Trophoblast cell (in vitro differentiated cells and primary cell): ENCODE measurements around the gene PURB.

ENCODE experiments used
- DNase-seq, 2 donors: peaks; one replicate each; pipeline ENCODE4 v3.0.0-alpha.2; 2016
- H2AFZ ChIP-seq: 2 replicates; pipeline ENCODE4 v1.6.1; 2013; ENCODE audit warnings: low read length, moderate library complexity, mild to moderate bottlenecking; ENCODE audit not compliant: insufficient read depth, poor library complexity
- H2AK5ac ChIP-seq: 2 replicates; pipeline ENCODE4 v1.6.1; 2013; ENCODE audit warnings: mild to moderate bottlenecking, low read length
- H2BK120ac ChIP-seq: 2 replicates; pipeline ENCODE4 v1.6.1; 2013; ENCODE audit warnings: low read length, mild to moderate bottlenecking, moderate library complexity; ENCODE audit not compliant: insufficient read depth, poor library complexity
- H2BK12ac ChIP-seq: 2 replicates; pipeline ENCODE4 v1.6.1; 2013; ENCODE audit warnings: mild to moderate bottlenecking, low read length, moderate library complexity
- H2BK5ac ChIP-seq: 2 replicates; pipeline ENCODE4 v1.6.1; 2013; ENCODE audit warnings: low read length, low read depth, moderate library complexity, mild to moderate bottlenecking; ENCODE audit not compliant: poor library complexity
- H3K14ac ChIP-seq: 2 replicates; pipeline ENCODE4 v1.6.1; 2013; ENCODE audit warnings: mild to moderate bottlenecking, low read length
- H3K18ac ChIP-seq: 2 replicates; pipeline ENCODE4 v1.6.1; 2013; ENCODE audit warnings: mild to moderate bottlenecking, low read length
- H3K23ac ChIP-seq: 2 replicates; pipeline ENCODE4 v1.6.1; 2013; ENCODE audit warnings: low read length
- H3K27ac ChIP-seq: 2 replicates; pipeline ENCODE4 v1.5.1; 2013; ENCODE audit warnings: low read depth, mild to moderate bottlenecking, inconsistent platforms, low read length, moderate library complexity
- H3K27me3 ChIP-seq: 2 replicates; pipeline ENCODE4 v1.6.1; 2013; ENCODE audit warnings: inconsistent platforms, mild to moderate bottlenecking, low read length, moderate library complexity; ENCODE audit not compliant: insufficient read depth
- H3K36me3 ChIP-seq, 2 experiments: 1 replicate in 1 of 2; 2 replicates in 1 of 2; pipeline ENCODE4 v1.6.1; 2013; ENCODE audit warnings: low read length in 2 of 2, mild to moderate bottlenecking in 2 of 2, moderate library complexity in 1 of 2; ENCODE audit not compliant: insufficient read depth in 2 of 2, control insufficient read depth in 1 of 2
- H3K4ac ChIP-seq: 2 replicates; pipeline ENCODE4 v1.6.1; 2013; ENCODE audit warnings: low read depth, mild to moderate bottlenecking, low read length, moderate library complexity
- H3K4me1 ChIP-seq, 2 experiments: 1 replicate in 1 of 2; 2 replicates in 1 of 2; pipeline ENCODE4 v1.6.1; 2013; ENCODE audit warnings: low read length in 2 of 2, mild to moderate bottlenecking in 2 of 2, moderate library complexity in 1 of 2; ENCODE audit not compliant: insufficient read depth in 2 of 2, control insufficient read depth in 1 of 2
- H3K4me2 ChIP-seq: 2 replicates; pipeline ENCODE4 v1.6.1; 2013; ENCODE audit warnings: inconsistent platforms, mild to moderate bottlenecking, low read length, moderate library complexity
- H3K4me3 ChIP-seq: 2 replicates; pipeline ENCODE4 v1.5.1; 2013; ENCODE audit warnings: mild to moderate bottlenecking, low read depth, low read length, inconsistent platforms
- H3K79me1 ChIP-seq: one replicate; pipeline ENCODE4 v1.6.1; 2013; ENCODE audit warnings: low read length
- H3K79me2 ChIP-seq: 2 replicates; pipeline ENCODE4 v1.6.1; 2013; ENCODE audit warnings: low read length, mild to moderate bottlenecking; ENCODE audit not compliant: control insufficient read depth, insufficient read depth, poor library complexity
- H3K9ac ChIP-seq: 2 replicates; pipeline ENCODE4 v1.6.1; 2013; ENCODE audit warnings: mild to moderate bottlenecking, low read length
- H3K9me3 ChIP-seq: 2 replicates; pipeline ENCODE4 v1.6.1; 2013; ENCODE audit warnings: low read depth, mild to moderate bottlenecking, control low read depth, inconsistent platforms, low read length; ENCODE audit not compliant: insufficient read depth
- H4K12ac ChIP-seq: 2 replicates; pipeline ENCODE4 v1.6.1; 2013; ENCODE audit warnings: low read depth, mild to moderate bottlenecking, low read length, moderate library complexity
- H4K8ac ChIP-seq: 2 replicates; pipeline ENCODE4 v1.6.1; 2013; ENCODE audit warnings: low read depth, mild to moderate bottlenecking, low read length, moderate library complexity
- H4K91ac ChIP-seq: one replicate; pipeline ENCODE4 v1.6.1; 2013; ENCODE audit warnings: low read depth, mild to moderate bottlenecking, low read length, moderate library complexity
- WGBS: extraction: QIAGEN DNeasy Blood & Tissue Kit; methylation state at CpG from one replicate; pipeline ENCODE4 v1.1.7; 2013; ENCODE audit warnings: missing lambda C conversion rate; ENCODE audit not compliant: insufficient read length, insufficient coverage; ENCODE audit errors: extremely low coverage; 5-methylcytosine and 5-hydroxymethylcytosine counted together

The PURB gene

DNA sequence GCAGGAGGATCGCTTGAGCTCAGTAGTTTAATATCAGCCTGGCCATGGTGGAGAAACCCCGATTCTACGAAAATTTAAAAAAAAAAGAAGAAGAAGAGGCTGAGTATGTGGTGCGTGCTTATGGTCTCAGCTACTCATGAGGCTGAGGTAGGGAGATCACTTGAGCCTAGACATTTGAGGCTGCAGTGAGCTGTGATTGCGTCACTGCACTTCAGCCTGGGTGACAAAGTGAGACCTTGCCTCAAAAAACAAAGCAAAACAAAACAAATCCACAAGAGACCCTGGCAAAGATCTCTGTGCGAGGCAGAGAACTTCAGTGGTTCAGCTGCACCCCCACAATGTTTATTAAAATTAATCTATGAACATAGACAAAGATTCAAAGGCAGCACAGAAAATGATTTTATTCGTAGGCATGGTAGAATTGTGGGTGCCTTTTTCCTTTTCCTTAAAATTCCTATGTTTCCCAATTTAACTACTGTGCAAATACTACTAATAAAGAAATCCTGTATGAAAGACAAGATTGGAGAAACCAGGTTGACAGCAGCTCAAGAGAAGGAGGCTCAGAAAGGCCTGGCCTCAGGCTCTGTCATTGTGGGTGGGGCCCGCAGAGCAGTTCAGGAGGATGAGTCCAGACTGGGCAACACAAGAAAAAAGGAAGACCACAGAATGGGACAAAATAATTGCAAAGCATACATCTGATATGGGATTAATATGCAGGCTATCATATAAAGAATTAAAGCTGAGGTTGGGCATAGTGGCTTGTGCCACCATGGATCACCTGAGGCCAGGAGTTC is 24.5 kb upstream of the PURB start:
- H3K79me2 ChIP-seq: no peaks in the 10 kb centered on the region
- H2AK5ac ChIP-seq: no peak overlapping the region
- H2BK5ac ChIP-seq: no peak overlapping the region
- H4K12ac ChIP-seq: no peak overlapping the region
- H3K14ac ChIP-seq: no peak overlapping the region
- no peak overlapping the region for H3K27ac ChIP-seq
- H3K9ac ChIP-seq: no peak overlapping the region
- no peaks in the 10 kb centered on the region for H3K36me3 ChIP-seq
- no peak overlapping the region for H2AFZ ChIP-seq
- no peak overlapping the region for H3K4me3 ChIP-seq
- no peak overlapping the region for H3K18ac ChIP-seq
- H4K8ac ChIP-seq: no peak overlapping the region
- H2BK120ac ChIP-seq: no peak overlapping the region
- H3K27me3 ChIP-seq: no peaks in the 10 kb centered on the region
- no peak overlapping the region for H2BK12ac ChIP-seq
- no peak overlapping the region for H3K4me2 ChIP-seq
- H3K4me1 ChIP-seq: no peaks in the 10 kb centered on the region
- H3K4ac ChIP-seq: no peak overlapping the region
- H3K23ac ChIP-seq: no peak overlapping the region
- no peak overlapping the region for H4K91ac ChIP-seq
- no CpG with 5 or more reads among the region's 8 CpGs for WGBS
- H3K79me1 ChIP-seq: no peaks in the 10 kb centered on the region
- H3K9me3 ChIP-seq: no peaks in the 10 kb centered on the region
- DNase-seq: no peak

DNA sequence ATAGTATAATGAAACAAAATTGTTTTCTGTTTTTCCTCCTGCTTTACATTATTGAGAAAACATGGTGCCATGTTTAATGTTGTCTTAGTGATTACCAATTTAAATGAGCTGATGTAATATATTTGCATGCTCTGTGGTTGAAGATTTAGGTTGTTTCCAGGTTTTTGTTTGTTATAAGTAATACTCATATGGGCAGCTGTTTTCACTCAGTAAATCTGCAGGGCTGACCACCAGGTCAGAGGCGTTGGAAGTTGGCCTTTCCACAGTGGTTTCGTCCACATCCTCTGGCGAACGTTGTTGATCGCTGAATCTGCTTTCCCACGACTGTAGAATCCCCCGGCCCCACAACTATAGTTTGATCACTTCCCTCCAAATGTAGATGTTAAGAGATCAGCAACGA is 21.6 kb upstream of the PURB start:
- Histone ChIP-seq H2BK12ac (no peak overlapping the region), H4K8ac (no peak overlapping the region), H3K4me1 (no peaks in the 10 kb centered on the region), H4K91ac (no peak overlapping the region), H2AFZ (no peak overlapping the region), H3K9me3 (no peaks in the 10 kb centered on the region), H3K9ac (no peak overlapping the region), H3K4me3 (no peak overlapping the region), H2BK5ac (no peak overlapping the region), H3K79me1 (no peaks in the 10 kb centered on the region), H2AK5ac (no peak overlapping the region), H4K12ac (no peak overlapping the region), H3K79me2 (no peaks in the 10 kb centered on the region), H3K27me3 (no peaks in the 10 kb centered on the region), H3K14ac (no peak overlapping the region), H3K4ac (no peak overlapping the region), H2BK120ac (no peak overlapping the region), H3K27ac (no peak overlapping the region), H3K36me3 (no peaks in the 10 kb centered on the region), H3K23ac (no peak overlapping the region), H3K4me2 (no peak overlapping the region), H3K18ac (no peak overlapping the region)
- DNase-seq: no peak
- no CpG with 5 or more reads among the region's 8 CpGs for WGBS

DNA sequence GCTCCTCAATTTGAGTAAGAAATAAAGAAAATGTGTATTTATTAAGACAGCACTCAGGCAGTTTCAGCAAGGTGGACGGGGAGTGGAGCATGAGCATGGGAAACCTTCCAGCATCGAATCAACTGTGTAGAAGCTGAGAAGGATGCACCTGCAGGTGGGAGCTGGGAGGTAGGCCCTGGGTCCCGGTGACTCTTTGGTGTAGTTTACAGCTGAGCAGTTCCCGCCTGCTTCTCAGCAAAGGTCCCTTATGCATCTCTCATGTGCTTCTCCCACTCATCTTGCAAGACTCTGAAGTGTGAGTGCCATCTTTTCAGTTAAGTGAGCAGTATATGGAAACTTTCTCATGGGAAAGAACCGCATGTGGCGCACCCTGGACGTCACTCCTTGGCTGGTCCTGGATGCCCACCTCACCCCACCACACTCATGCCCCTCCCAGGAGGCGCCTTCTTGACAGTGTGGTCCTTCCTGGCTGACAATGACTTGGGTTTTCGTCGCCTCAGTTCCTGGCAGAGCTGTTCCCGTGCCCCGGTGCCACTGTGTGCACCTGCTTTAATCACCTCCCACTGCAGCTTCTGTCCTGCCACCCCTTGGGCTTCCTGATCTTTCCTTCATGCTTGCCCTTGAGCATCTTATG is 19.8 kb upstream of the PURB start:
- Histone ChIP-seq H3K23ac (no peak overlapping the region), H2AK5ac (no peak overlapping the region), H3K27me3 (no peaks in the 10 kb centered on the region), H2BK5ac (no peak overlapping the region), H3K4me1 (no peaks in the 10 kb centered on the region), H3K4me2 (no peak overlapping the region), H2AFZ (no peak overlapping the region), H2BK120ac (no peak overlapping the region), H3K4me3 (no peak overlapping the region), H4K12ac (no peak overlapping the region), H3K9ac (no peak overlapping the region), H3K27ac (no peak overlapping the region), H4K91ac (no peak overlapping the region), H3K14ac (no peak overlapping the region), H3K4ac (no peak overlapping the region), H3K36me3 (no peaks in the 10 kb centered on the region), H3K79me1 (no peaks in the 10 kb centered on the region), H2BK12ac (no peak overlapping the region), H3K18ac (no peak overlapping the region), H3K79me2 (no peaks in the 10 kb centered on the region), H3K9me3 (no peaks in the 10 kb centered on the region), H4K8ac (no peak overlapping the region)
- no CpG with 5 or more reads among the region's 12 CpGs for whole genome bisulfite sequencing
- DNase-seq: no peak

DNA sequence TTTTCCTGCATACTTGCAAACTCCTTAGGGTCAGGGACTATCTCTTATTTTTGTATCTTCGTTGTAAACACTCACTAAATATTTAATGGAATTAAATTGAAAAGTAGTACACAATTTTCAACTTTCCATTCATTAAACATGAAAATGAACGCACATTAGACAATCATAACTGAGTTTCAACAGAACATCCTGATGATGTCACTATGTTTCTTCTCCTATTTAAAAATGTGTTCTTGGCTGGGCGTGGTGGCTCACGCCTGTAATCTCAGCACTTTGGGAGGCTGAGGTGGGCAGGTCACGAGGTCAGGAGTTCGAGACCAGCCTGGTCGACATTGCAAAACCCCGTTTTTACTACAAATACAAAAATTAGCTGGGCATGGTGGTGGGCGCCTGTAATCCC is 14.1 kb upstream of the PURB start:
- H3K4me1 ChIP-seq: no peaks in the 10 kb centered on the region
- H3K4ac ChIP-seq: no peak overlapping the region
- H4K12ac ChIP-seq: no peak overlapping the region
- H3K23ac ChIP-seq: no peak overlapping the region
- H3K9ac ChIP-seq: no peak overlapping the region
- no peak overlapping the region for H3K4me2 ChIP-seq
- no peak overlapping the region for H2AK5ac ChIP-seq
- H2AFZ ChIP-seq: no peak overlapping the region
- H3K36me3 ChIP-seq: no peaks in the 10 kb centered on the region
- no peaks in the 10 kb centered on the region for H3K79me2 ChIP-seq
- H2BK120ac ChIP-seq: no peak overlapping the region
- H2BK5ac ChIP-seq: no peak overlapping the region
- no peaks in the 10 kb centered on the region for H3K9me3 ChIP-seq
- no peak overlapping the region for H3K27ac ChIP-seq
- no peak overlapping the region for H3K14ac ChIP-seq
- H3K27me3 ChIP-seq: no peaks in the 10 kb centered on the region
- H3K79me1 ChIP-seq: no peaks in the 10 kb centered on the region
- H2BK12ac ChIP-seq: no peak overlapping the region
- DNase-seq: no peak
- no peak overlapping the region for H3K18ac ChIP-seq
- whole genome bisulfite sequencing: no CpG with 5 or more reads among the region's 9 CpGs
- H4K8ac ChIP-seq: no peak overlapping the region
- H3K4me3 ChIP-seq: no peak overlapping the region
- H4K91ac ChIP-seq: no peak overlapping the region
